RWPE1 (cell line): ENCODE results near the gene GNAT1.

Experiments
- CTCF ChIA-PET: fragments of 350-600 bp; sonication (Branson Sonifier 250); formaldehyde crosslinking; extraction: SDS; loops from one replicate; lab custom pipeline; 2021; lab: Yijun Ruan, JAX
- POLR2A ChIA-PET: fragments of 400-600 bp; formaldehyde crosslinking; extraction: SDS; loops from one replicate; lab custom pipeline; 2020; ENCODE audit warnings: antibody characterized with exemption; ENCODE audit not compliant: low non-redundant PET; lab: Yijun Ruan, JAX
- DNase-seq: peaks from one replicate; pipeline ENCODE4 v3.0.0; 2012; ENCODE audit warnings: low spot score
- H3K27ac ChIP-seq: fragments of 450-650 bp; 2 replicates; pipeline ENCODE4 v1.5.1; 2017
- CTCF ChIP-seq: fragments of 450-650 bp; conservative IDR thresholded peaks from 2 replicates; pipeline ENCODE4 v1.5.1; 2017; ENCODE audit warnings: low read depth, mild to moderate bottlenecking

GNAT1 gene

GRCh38 chr3:50212971-50213370, 21.6 kb downstream of the GNAT1 start:
- TF ChIP-seq CTCF, result no peak
- no peak for DNase-seq
- H3K27ac ChIP-seq, result no peak overlapping the region
- CTCF ChIA-PET, result interaction anchor here (1.2 kb wide), 1 partner anchor 21 kb away, joined by 3 read pairs; no protein-coding TSS in a partner anchor
- POLR2A ChIA-PET, result no interaction called here

GRCh38 chr3:50213373-50213772, 22.0 kb downstream of the GNAT1 start:
- POLR2A ChIA-PET, result no interaction called here
- no peak overlapping the region for H3K27ac ChIP-seq

GRCh38 chr3:50214824-50215223, 23.4 kb downstream of the GNAT1 start:
- CTCF ChIA-PET, result no interaction called here
- no peak overlapping the region for H3K27ac ChIP-seq
- no peak for DNase-seq
- POLR2A ChIA-PET, result interaction anchor here (0.6 kb wide), 1 partner anchor 11 kb away, joined by 3 read pairs; no protein-coding TSS in a partner anchor
- no peak for TF ChIP-seq CTCF

More at GRCh38 chr3:50213373-50213772, 22.0 kb downstream of the GNAT1 start:
- CTCF ChIA-PET, result interaction anchor here (1.2 kb wide), 1 partner anchor 21 kb away, joined by 3 read pairs; no protein-coding TSS in a partner anchor
- no peak for TF ChIP-seq CTCF
- no peak for DNase-seq

GRCh38 chr3:50215529-50215928, 24.1 kb downstream of the GNAT1 start:
- ChIA-PET POLR2A (no interaction called here), CTCF (no interaction called here)
- DNase-seq, result no peak
- TF ChIP-seq CTCF, result no peak
- no peak overlapping the region for H3K27ac ChIP-seq

GRCh38 chr3:50217681-50218080, 26.3 kb downstream of the GNAT1 start:
- DNase-seq, result no peak
- POLR2A ChIA-PET, result no interaction called here
- H3K27ac ChIP-seq, result 0 out of 2 replicates have a peak overlapping the region, but pooled peaks have one; percentile 6
- no peak for TF ChIP-seq CTCF
- CTCF ChIA-PET, result interaction anchor here (0.6 to 2.2 kb wide), 4 partner anchors 8 to 95 kb away, joined by 3 to 8 read pairs (median 6); no protein-coding TSS in a partner anchor

GRCh38 chr3:50218448-50218847, 27.0 kb downstream of the GNAT1 start:
- POLR2A ChIA-PET, result no interaction called here
- TF ChIP-seq CTCF, result no peak

More at GRCh38 chr3:50218448-50218847, 27.0 kb downstream of the GNAT1 start:
- H3K27ac ChIP-seq, result no peak overlapping the region
- CTCF ChIA-PET, result no interaction called here
- DNase-seq, result no peak
